Esophagus muscularis mucosa (tissue), 4 donors: ENCODE results near the gene BOLA2. TPM values are rescaled to one million over a fixed set of nuclear protein-coding genes. Genes with fewer than 3 reads are reported as not detected.
"Not testable (repeated sequence)": the region's sequence is repeated elsewhere in the genome, so short reads cannot be mapped to it uniquely, and the experiment has no call there.

ENCODE experiments used
- DNase-seq: peaks from one replicate; pipeline ENCODE4 v3.0.0-alpha.2; 2017; ENCODE audit errors: extremely low spot score
- H3K27ac ChIP-seq, 4 donors: fragments of 200-600 bp; sonication (generic); replicated peaks in 1 of 4; 1 replicate in 3 of 4; 2 replicates in 1 of 4; pipeline ENCODE4 v1.5.1; 2016 to 2019; ENCODE audit warnings: mild to moderate bottlenecking in 1 of 4
- H3K27me3 ChIP-seq, 4 donors: fragments of 200-600 bp; sonication (generic); one replicate each; pipeline versions ENCODE4 v1.5.1 to v1.6.0; 2016 to 2019
- H3K36me3 ChIP-seq, 4 donors: fragments of 200-600 bp; sonication (generic); one replicate each; pipeline ENCODE4 v1.5.1; 2016 to 2019
- H3K4me1 ChIP-seq, 4 donors: fragments of 200-600 bp; sonication (generic); one replicate each; pipeline ENCODE4 v1.5.1; 2016 to 2019
- H3K4me3 ChIP-seq, 4 donors: fragments of 200-600 bp; sonication (generic); 1 replicate in 2 of 4; 2 replicates in 2 of 4; pipeline ENCODE4 v1.5.1; 2016 to 2019; ENCODE audit warnings: mild to moderate bottlenecking in 4 of 4, moderate library complexity in 1 of 4
- H3K9me3 ChIP-seq, 4 donors: fragments of 200-600 bp; sonication (generic); 1 replicate in 3 of 4; 2 replicates in 1 of 4; pipeline ENCODE4 v1.5.1; 2016 to 2019
- WGBS: methylation state at CpG from one replicate; pipeline ENCODE4 v1.1.5; 2018; 5-methylcytosine and 5-hydroxymethylcytosine counted together
- intact Hi-C: fragments of 100-400 bp; cut with DNase I; formaldehyde crosslinking; loops from one replicate; pipeline ENCODE4 v1.15.1; 2023
- total RNA-seq, 4 donors: library from RNA; depleted of rRNA; stranded (reverse); fragments of >200 nt; gene quantifications; one replicate each; pipeline versions ENCODE4 v1.1.0 to v1.2.1, GENCODE V29; 2016

The BOLA2 gene
- 10 to 100 TPM in 2 of 4 donors, 1 to 10 TPM in 2; 8.3 to 12.1 (median 10.2) TPM for total RNA-seq

DNA sequence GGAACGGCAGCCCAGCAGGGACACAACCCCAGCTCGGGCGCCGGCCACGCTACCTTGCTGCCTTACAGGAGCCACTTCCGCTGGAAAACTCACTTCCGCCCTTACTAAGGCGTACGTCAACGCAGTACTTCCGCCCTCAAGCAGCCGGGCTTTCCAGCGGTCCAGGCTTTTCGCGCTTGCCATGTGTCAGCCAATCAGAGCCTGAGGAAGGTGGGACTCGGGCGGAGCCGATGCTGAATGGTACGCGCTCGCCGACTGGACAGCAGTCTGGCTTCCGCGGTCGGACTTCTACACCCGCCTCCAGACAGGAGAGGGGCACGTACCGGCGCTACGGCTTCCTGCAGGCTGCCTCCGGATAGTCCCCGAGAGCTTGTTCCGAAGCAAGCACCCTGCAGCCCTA lies at the start of gene BOLA2, which contains the start of gene SLX1B:
Gene BOLA2, minus strand, starts transcription at position 83 of the 400 bp plus-strand sequence. CDS start 98 bp downstream, outside the sequence.
Gene SLX1B, plus strand, starts transcription at position 265 of the 400 bp plus-strand sequence.
- H3K4me1 ChIP-seq, intact Hi-C loops, H3K4me3 ChIP-seq, H3K27me3 ChIP-seq, H3K27ac ChIP-seq, H3K36me3 ChIP-seq, H3K9me3 ChIP-seq, DNase-seq: not testable (repeated sequence)
- no CpG with 5 or more reads among the region's 33 CpGs for WGBS

DNA sequence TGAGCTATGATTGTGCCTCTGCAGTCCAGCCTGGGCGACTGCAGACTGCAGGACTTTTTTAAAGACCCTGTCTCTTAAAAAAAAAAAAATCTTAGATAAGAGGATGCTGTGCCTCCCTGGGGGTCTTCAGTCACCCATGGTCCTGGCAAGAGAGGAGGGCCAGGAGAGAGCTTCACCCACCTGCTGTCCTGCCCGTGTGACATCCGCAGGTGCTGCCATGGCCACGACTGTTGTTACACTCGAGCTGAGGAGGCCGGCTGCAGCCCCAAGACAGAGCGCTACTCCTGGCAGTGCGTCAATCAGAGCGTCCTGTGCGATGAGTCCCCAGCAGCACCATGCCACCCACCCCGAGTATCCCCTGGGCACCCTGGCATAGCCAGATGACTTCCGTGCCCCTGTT lies 28.1 kb upstream of the BOLA2 start:
- DNase-seq, intact Hi-C loops, H3K27me3 ChIP-seq, H3K9me3 ChIP-seq, H3K4me3 ChIP-seq, H3K4me1 ChIP-seq, H3K36me3 ChIP-seq, H3K27ac ChIP-seq: not testable (repeated sequence)
- WGBS, result 60% methylated on average over 1 of the region's 12 CpGs

DNA sequence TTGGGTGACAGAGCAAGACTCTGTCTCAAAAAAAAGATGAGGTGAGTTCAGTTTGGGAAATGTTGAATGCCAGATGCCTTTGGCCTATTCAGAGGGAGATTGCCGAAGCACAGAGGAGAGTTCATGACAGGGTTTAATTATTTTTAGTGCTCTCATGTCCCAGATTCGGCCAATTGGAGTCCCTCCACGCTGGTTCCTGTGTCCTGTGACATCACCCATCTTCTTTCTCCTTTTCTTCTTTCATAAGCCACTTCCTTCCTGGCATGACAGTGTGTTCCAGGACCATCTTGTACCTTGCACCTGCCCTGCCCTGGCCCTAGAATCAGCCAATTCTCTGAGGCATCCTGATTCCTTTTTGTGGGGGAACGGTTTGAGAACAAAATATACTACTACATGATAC lies 17.9 kb upstream of the BOLA2 start:
- H3K4me1 ChIP-seq, H3K36me3 ChIP-seq, H3K27me3 ChIP-seq, H3K4me3 ChIP-seq, H3K27ac ChIP-seq, DNase-seq, H3K9me3 ChIP-seq, intact Hi-C loops: not testable (repeated sequence)
- WGBS, result no CpG with 5 or more reads among the region's 4 CpGs

DNA sequence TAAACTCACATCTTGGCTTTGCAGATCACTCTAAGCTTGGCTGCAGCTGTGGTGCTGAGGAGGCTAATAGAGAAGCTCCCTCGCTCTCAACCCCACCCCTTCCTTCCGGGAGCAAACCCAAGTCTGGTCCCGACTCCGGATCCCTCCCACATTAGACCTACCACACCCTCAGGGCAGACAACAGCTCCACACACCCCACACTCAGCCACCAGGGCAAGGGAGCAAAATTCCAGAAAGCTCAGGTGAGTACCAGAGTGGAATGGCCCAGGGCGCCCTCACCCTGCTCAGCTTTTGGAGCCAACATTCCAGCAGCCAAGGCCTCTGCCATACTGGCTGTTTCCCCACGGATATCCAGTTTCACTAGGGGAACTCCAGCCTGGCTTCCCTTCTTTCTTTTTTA lies 15.5 kb upstream of the BOLA2 start:
- H3K36me3 ChIP-seq, H3K27me3 ChIP-seq, intact Hi-C loops, DNase-seq, H3K4me1 ChIP-seq, H3K9me3 ChIP-seq: not testable (repeated sequence)
- 45% methylated on average over 5 of the region's 6 CpGs for WGBS
- peak overlapping the region in 3 of 4 donors; percentile 44 to 69 (median 56) for H3K27ac ChIP-seq
- H3K4me3 ChIP-seq, result peak overlapping the region in 2 of 4 donors; percentile 22 to 25

DNA sequence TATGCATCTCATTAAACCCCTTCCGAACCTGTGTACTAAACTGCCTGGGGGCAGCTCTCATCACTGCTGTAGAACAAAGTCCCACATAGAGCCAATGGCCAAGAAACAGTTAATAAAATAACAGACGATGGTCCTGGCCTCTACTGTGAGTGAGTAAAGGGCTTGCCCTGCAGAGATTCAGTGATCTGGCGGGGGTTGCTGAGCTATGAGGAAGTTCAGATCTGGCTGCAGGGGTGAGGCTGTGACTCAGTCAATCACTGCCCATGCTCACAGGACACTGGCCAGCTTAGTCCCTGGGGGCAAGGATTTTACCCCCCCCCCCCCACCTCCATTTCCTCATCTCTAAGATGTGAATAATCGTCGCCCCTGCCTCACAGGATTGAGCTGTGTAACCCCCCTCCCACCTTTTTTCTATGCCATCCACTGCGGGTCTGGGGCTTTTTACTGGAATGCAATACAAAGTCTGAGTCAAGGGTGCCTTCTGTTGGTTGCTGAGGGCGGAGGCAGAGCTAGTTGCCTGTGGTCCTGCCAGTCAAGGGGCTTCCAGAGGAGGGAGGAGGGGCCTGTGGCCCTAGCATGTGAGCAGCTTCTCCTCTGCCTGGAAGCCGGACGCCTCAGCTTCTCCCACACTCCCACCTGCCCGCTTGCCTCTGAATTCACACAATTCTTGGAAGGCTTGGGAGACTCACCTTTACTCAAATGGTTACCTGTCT lies 13.7 kb upstream of the BOLA2 start:
- H3K4me3 ChIP-seq, H3K36me3 ChIP-seq, H3K27ac ChIP-seq, H3K27me3 ChIP-seq, DNase-seq, intact Hi-C loops, H3K4me1 ChIP-seq, H3K9me3 ChIP-seq: not testable (repeated sequence)
- no CpG with 5 or more reads among the region's 10 CpGs for WGBS

DNA sequence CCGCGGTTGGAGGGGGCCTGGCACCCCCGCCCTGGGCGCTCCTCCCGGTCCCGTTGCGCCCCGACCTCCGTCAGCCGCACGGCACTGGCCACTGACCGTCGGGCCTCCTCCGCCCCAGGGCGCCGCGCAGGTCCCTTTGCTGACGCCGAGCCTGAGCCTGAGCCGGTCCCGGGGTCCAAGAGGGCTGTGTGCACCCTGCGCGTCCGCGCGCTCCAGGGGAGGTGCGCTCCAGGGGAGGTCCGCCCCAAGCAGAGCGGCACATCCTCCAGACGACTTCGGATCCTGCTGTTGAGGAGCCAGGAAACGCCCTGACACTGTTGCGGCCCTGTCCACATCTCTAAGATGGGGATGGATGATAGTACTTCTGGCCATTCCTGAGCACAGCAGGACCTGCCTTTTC lies 12.8 kb upstream of the BOLA2 start:
- DNase-seq, H3K27me3 ChIP-seq, intact Hi-C loops, H3K4me1 ChIP-seq, H3K4me3 ChIP-seq, H3K27ac ChIP-seq, H3K36me3 ChIP-seq, H3K9me3 ChIP-seq: not testable (repeated sequence)
- no CpG with 5 or more reads among the region's 33 CpGs for WGBS

DNA sequence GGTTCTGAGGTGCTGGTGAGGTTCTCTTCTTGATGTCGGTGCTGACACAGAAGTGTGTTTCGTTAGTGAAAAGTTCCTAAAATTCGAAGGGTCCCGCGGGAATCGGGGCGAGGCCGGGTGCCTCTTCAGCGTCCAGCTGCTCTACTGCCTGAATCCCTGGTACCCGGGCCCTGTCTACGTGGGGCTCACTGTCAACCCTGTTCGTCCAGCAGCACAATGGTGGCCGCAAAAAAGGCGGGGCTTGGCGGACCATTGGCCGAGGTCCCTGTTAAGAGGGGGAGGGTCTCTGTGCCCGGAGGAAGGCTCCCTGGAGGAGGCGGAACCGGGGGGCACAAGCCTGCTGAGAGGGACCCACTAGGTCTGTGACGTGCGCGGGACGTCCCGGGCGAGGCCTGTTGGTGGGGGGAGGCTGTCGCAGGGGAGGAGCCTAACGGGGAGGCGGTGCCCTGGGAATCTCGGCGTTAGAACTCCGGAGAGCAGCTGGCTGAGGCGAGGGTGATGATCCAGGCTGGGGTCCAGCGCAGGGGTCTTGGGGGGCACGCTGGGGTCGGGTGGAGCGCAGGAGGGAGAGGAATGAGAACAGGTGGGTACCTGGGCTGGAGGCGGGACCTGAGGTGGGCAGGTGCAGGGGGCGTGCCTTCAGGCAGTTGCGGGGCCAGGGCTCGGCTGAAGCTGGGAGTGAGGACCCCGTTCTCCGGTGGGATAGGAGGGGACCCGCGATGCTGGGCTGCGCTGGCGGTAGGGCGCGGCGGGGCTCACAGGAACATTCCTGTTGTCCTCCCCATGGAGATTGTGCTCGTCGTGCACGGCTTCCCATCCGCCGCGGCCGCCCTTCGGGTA lies 12.1 kb upstream of the BOLA2 start:
- H3K9me3 ChIP-seq, DNase-seq, H3K4me1 ChIP-seq, H3K36me3 ChIP-seq, intact Hi-C loops, H3K27me3 ChIP-seq, H3K4me3 ChIP-seq, H3K27ac ChIP-seq: not testable (repeated sequence)
- WGBS, result no CpG with 5 or more reads among the region's 57 CpGs

DNA sequence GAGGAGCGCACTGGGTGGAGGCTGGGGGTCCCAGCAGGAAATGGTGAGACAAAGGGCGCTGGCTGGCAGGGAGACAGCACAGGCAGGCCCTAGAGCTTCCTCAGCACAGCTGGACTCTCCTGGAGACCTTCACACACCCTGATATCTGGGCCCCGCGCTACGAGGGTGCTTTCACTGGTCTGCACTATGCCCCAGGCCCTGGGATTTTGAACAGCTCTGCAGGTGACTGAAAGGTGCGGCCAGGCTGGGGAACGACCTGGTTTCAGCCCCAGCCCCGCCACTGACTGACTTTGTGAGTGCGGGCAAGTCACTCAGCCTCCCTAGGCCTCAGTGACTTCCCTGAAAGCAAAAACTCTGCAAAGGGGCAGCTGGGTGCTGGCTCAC lies 6.5 kb upstream of the BOLA2 start:
- H3K4me1 ChIP-seq, H3K4me3 ChIP-seq, H3K36me3 ChIP-seq, DNase-seq, H3K27me3 ChIP-seq, H3K9me3 ChIP-seq, intact Hi-C loops, H3K27ac ChIP-seq: not testable (repeated sequence)
- no CpG with 5 or more reads among the region's 9 CpGs for WGBS

DNA sequence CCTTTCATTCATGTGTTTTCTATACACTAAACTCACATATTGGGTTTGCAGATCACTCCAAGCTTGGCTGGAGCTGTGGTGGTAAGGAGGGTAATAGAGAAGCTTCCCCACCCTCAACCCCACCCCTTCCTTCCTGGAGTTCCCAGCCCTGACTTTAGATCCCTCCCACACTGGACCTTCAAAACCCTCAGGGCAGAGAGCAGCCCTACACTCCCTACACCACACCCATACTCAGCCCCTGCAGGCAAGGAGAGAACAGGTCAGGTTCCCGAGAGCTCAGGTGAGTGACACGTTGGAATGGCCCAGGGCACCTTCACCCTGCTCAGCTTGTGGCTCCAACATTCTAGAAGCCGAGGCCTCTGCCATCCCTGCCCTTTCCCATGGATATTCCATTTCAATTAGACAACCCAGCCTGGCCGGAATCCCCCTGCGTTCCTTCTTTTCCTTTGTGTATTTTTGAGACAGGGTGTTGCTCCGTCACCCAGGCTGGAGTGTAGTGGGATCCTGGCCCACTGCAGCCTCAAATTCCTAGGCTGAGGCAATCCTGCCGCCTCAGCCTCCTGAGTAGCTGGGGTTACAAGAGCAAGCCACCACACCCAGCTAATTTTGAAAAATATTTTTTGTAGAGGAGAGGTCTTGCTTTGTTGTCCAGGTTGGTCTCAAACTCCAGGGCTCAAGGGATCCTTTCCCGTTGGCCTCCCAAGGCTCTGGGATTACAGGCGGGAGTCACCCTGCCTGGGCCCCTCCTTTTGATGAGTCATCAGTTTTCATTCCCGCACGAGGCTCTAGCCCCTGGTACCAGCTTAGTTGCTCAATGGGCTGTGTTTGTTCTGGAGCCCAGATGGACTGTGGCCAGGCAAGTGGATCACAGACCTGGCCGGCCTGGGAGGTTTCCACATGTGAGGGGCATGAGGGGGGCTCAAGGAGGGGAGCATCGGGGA lies 5.8 kb upstream of the BOLA2 start, which contains the start of gene SULT1A4:
Gene SULT1A4, plus strand, starts transcription at position 208 of the 941 bp plus-strand sequence. CDS start 1,473 bp downstream, outside the sequence.
- H3K36me3 ChIP-seq, intact Hi-C loops, H3K4me1 ChIP-seq, H3K9me3 ChIP-seq, DNase-seq, H3K4me3 ChIP-seq, H3K27ac ChIP-seq, H3K27me3 ChIP-seq: not testable (repeated sequence)
- WGBS, result no CpG with 5 or more reads among the region's 13 CpGs

DNA sequence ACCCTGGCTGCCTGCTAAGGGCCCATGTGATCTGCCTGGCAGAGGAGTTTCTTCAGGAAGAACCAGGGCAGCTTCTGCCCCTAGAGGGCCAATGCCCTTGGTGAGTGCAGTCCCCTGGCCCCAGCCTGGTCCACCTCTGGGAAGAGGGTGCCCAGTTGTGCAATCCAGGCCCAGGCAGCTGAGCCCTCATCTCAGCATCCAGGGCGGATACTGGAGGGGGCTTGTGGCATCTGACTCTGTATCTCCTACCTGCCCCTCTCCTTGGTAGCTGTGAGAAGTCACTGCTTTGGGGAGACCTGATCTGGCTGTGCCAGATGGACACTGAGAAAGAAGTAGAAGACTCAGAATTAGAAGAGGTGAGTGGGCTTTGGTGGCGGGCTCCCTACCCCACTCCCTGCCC lies 3.5 kb upstream of the BOLA2 start:
- intact Hi-C loops, result not testable (repeated sequence)

DNA sequence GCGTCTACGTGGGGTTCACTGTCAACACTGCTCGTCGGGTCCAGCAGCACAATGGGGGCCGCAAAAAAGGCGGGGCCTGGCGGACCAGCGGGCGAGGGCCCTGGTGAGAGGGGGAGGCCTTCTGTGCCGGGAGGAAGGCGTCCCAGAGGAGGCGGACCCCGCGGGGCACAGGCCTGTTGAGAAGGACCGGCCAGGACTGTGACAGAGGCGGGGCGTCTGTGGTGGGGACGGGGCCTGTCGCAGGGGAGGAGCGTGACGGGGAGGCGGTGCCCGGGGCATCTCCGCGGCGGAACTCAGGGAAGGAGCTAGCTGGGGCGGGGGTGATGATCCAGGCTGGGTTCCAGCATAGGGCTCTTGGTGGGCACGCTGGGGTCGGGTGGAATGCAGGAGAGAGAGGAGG lies 677 bp upstream of the BOLA2 start:
- DNase-seq, intact Hi-C loops, H3K27me3 ChIP-seq, H3K4me3 ChIP-seq, H3K27ac ChIP-seq, H3K4me1 ChIP-seq, H3K36me3 ChIP-seq, H3K9me3 ChIP-seq: not testable (repeated sequence)
- no CpG with 5 or more reads among the region's 29 CpGs for WGBS

More for the DNA sequence above, 3.5 kb upstream of the BOLA2 start:
- H3K4me3 ChIP-seq, H3K27ac ChIP-seq, H3K27me3 ChIP-seq, H3K36me3 ChIP-seq, H3K4me1 ChIP-seq, DNase-seq, H3K9me3 ChIP-seq: not testable (repeated sequence)
- WGBS, result no CpG with 5 or more reads among the region's 2 CpGs

DNA sequence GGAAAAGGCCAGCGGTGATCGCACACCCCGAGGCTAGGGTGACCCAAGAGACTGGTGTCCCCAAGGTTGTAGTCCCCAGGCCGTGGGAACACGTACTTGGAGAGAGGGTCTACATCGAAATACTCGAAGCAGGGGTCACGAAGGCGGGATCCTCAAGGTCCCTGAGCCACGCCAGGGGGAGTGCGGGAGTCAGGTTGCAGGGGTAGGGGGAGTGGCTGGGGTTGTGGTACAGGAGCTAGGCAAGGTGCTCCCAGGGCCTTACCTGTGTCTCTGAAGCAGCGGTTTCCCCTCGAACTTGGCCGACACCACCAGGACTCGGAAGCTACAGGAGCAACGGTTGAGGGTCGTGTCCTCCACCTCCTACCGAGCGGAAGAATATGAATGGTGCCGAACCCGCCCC lies 397 bp downstream of the BOLA2 start:
- H3K27me3 ChIP-seq, DNase-seq, H3K4me1 ChIP-seq, H3K4me3 ChIP-seq, intact Hi-C loops, H3K27ac ChIP-seq, H3K36me3 ChIP-seq, H3K9me3 ChIP-seq: not testable (repeated sequence)
- WGBS, result no CpG with 5 or more reads among the region's 21 CpGs
